ENCODE data around the gene VSIR. TPM values are rescaled to one million over a fixed set of nuclear protein-coding genes. Genes with fewer than 3 reads are reported as not detected.

VSIR gene
- total RNA-seq, 1 donor from 2014 or later, result 6.4 TPM

DNA sequence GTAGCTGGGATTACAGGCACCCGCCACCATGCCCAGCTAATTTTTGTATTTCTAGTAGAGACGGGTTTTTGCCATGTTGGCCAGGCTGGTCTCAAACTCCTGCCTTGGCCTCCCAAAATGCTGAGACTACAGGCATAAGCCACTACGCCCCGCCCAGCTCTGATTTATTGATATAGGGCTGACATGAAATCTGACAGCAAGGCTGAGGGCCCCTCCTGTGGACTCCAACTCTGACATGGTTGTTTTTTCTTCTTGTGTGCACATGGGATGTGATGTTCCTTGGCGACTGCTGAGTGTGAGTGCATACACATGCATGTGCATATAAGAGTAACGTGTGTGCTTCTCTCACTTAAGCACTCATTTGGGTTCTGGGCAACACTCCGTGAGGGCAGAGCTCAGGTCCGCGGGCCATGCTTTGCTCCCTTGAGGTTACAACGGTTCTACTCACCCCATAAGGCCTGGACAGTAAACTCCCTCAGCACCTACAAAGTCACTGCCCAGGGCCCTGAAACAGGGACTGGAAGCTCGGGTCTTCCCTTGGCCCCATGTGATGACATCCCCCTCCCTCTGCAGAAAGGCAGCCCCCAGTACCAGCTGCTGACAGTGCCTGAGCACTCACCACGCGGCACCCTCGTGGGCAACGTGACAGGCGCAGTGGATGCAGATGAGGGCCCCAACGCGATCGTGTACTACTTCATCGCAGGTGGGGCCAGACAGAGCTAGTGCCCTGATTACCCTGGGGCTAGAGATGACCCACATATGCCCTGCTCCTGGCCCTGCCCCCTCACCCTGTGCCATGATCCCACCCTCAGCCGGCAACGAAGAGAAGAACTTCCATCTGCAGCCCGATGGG lies 33.6 kb upstream of the VSIR start:
- no peak for DNase-seq (ENCODE audit: low read depth, low spot score)

DNA sequence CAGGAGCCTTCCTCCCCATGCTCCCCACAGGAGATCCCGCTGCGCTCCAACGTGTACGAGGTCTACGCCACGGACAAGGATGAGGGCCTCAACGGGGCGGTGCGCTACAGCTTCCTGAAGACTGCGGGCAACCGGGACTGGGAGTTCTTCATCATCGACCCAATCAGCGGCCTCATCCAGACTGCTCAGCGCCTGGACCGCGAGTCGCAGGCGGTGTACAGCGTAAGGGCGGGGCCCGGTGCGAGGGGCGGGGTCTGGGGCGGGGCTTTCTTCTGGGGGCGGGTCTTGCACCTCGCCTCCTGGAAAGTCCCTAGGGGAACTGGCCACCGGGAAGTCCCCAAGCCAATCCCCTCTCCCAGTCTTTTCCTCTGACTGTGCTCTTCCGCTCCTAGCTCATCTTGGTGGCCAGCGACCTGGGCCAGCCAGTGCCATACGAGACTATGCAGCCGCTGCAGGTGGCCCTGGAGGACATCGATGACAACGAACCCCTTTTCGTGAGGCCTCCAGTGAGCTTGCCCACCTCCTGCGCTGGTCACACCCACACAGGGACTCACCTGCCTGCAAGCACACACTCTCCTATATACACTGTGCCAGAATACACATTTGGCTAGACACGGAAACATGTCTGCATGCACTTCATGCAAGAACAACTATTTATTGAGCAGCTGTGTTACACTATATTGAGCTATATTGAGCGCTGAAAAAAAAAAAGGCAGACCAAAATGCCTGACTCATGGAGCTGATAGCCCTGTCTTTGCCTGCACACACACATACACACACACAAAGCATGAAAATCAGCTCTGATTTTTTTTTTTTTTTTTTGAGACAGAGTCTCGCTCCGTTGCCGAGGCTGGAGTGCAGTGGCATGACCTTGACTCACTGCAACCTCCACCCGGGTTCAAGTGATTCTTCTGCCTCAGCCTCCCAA lies 32.7 kb upstream of the VSIR start:
- DNase-seq (ENCODE audit: low read depth, low spot score), result no peak

DNA sequence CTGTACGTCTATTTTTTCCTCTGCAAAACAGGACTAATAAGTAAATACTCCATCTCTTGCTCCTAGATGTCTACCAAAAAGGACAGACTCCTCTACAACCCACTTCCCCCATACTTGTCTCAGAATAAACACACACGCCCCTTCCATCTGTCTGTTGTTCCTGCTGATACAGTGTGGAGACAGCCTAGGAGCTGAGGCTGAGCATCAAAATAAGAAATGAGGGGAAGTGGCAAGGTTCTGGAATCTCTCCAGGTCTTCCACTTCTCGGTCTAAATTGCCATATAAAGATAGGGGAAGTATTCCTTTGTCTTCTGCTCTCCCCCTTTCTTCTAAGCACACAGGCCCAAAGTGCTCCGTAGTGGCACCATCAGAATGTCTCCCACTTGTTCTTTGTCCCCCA lies 30.8 kb upstream of the VSIR start:
- no peak for DNase-seq (ENCODE audit: low read depth, low spot score)

DNA sequence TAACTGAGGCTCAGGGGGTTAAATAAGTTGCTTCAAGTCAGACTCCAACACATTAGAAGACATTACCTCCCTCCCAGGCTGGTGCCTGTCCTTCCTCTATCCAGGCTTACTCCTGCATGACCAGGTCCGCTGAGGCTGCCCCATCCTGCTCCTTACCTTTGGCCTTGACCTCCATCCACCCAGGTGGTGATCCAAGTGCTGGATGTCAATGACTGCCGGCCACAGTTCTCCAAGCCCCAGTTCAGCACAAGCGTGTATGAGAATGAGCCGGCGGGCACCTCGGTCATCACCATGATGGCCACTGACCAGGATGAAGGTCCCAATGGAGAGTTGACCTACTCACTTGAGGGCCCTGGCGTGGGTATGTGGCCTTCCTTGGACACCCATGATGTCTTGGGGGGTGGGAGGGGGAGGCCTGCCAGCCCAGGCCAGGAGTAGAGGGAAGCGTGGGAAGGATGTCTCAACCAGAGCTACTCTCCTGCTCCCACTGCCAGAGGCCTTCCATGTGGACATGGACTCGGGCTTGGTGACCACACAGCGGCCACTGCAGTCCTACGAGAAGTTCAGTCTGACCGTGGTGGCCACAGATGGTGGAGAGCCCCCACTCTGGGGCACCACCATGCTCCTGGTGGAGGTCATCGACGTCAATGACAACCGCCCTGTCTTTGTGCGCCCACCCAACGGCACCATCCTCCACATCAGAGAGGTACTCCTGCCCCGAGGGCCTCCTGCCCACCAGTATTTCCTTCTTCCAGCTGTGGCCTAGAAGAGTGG lies 29.6 kb upstream of the VSIR start:
- no peak for DNase-seq (ENCODE audit: low read depth, low spot score)

DNA sequence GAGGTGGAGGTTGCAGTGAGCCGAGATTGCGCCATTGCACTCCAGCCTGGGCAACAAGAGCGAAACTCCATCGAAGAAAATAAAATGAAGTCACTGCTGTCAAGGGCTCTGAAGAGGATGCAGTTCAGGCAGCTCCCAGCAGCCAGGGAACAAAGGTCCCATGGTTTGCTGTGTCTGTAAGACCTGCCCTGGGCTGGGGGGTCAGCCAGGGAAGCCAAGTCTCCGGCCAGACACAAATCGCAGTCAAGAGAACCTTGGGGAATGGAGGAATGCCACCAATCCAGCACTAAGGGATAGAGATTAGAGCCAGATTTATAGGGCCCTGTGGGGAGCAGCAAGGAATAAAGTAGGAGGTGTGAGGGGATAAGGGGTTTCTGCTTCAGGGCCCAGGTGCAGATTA lies 28.9 kb upstream of the VSIR start:
- no peak for DNase-seq (ENCODE audit: low read depth, low spot score)

DNA sequence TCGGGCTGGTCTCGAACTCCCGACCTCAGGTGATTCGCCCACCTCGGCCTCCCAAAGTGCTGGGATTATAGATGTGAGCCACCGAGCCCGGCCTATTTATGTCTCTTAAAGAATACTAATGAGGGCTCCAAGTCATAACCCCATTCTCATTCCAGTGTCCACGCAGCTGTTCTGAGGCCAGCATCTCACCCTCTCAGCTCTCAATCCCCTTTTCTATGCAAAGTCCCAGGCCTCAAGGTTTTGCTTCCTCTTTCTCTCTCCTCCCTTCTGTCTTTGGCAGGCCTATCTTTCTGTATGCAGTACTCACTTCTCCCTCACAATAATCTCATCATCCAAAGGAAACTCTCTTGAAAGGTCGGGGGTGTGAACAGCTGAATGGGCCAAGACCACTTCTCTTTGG lies 28.0 kb upstream of the VSIR start:
- no peak for DNase-seq (ENCODE audit: low read depth, low spot score)

DNA sequence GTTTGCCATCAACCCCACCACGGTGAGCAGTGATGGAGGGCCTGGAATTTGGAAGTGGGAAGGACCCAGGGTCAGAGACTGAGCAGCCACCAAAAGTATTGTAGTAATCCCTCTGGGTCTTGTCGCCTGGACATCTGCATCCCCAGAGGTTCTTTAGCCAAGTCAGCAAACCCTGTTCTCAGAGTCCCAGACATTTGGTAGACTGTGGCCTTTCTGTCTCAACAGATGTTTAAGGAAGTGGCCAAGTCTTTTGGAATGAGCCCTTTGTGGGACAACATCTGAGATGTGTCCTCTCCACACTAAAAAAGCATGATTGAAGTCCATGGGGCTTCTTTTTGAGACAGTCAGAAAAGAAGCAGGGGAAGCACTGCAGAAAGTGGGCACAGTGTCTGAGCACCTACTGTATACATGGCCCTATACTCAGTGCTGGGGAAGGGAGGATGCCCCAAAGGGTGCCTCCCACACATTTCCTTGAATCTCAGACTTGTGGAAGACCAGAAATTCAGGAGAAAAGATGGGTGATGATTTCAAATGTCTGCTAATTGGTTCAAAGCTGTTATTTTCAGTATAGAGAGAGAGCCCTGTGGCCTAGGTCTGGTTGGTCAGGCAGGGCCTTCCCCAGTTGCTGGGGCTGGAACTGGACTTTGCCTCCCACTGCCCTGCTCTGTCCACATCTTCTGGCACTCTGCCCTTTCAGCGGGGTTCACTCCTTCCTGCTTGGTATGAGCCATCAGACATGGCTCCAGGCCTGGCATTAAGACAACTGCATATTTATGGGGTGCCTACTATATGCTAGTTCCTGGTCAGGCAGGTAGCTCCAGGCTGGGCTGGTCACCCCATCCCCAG lies 26.5 kb upstream of the VSIR start:
- DNase-seq (ENCODE audit: low read depth, low spot score), result no peak

DNA sequence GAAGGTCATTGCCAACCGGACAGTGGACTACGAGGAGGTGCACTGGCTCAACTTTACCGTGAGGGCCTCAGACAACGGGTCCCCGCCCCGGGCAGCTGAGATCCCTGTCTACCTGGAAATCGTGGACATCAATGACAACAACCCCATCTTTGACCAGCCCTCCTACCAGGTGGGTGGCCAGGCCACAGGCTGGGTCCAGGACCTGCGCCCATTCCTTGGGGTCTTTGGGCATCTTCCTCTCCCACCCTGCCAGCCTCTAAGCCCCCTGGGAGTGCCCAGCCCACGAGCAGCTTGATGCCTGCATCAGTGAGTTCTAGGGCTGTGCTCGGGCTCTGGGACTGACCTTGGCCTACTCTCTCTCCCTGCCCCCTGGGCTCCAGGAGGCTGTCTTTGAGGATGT lies 25.8 kb upstream of the VSIR start:
- no peak for DNase-seq (ENCODE audit: low read depth, low spot score)

DNA sequence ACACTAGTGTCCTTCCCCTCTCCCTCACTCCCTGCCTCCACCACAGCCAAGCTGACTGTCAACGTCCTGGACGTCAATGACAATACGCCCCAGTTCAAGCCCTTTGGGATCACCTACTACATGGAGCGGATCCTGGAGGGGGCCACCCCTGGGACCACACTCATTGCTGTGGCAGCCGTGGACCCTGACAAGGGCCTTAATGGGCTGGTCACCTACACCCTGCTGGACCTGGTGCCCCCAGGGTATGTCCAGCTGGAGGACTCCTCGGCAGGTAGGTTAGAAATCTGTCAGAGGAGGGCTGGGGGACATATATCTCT lies 24.9 kb upstream of the VSIR start:
- no peak for DNase-seq (ENCODE audit: low read depth, low spot score)

DNA sequence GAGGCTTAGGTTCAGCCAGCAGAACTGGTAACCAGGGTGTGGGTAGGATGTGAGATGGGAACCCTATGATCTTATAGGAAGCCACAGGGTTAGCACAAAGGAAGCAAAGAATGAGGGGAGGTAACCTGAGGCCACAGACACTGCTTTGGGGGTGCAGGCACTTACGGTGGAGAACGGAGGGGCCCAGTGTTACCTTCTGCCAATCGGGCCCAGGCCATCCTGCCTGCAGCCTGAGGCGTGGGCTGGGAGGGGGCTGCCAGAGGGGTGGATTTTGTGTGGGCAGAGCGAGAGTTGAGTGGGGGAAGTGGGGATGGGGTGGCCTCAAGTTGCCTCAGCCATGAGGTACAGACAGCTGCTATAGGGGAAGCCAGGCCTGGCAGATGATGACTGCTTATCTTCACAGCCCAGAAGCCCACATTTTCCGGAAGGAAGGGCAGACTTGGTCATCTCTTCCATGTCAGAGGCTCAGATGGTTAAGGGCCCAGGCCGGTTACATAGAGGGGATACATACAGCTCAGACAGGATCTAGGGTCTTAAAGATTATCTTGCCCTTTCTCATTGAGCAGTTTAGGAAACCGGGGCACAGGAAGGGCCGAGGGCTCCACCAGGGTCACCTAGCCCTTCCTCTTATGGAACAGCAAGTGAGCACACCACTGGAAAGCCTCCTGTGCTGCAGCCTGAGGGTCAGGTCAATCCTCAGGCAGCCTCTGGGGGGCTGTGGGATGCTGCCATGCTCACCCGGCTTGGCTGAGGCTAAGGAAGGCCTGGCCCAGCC lies 24.4 kb upstream of the VSIR start:
- DNase-seq (ENCODE audit: low read depth, low spot score), result peak; percentile 7

DNA sequence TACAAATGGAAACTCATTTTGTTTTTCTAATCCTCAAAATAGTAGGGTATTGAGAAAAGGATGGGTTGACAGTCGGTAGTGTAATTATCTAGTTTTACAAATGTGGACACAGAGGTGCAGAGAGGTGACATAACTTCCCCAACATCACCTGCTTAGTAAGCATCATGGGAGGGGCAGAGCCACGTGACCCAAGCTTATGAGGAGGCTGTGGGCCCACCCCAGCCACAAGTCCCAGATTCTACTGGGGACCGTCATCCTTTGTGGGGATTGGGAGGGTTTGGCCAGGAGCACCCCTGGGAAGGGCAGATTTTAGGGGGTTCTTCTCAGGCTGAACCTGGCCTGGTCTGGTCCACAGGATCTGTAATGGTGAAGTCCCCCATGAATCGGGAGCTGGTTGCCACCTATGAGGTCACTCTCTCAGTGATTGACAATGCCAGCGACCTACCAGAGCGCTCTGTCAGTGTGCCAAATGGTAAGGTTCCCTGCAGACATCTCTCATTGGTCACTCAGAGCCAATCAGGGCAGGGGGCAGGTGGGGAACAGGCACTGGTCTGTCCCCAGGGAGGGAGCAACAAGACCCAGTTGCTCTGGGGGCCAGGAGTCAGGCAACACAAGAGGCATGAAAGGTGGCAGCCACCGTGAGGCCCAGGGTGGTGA lies 23.6 kb upstream of the VSIR start:
- no peak for DNase-seq (ENCODE audit: low read depth, low spot score)

DNA sequence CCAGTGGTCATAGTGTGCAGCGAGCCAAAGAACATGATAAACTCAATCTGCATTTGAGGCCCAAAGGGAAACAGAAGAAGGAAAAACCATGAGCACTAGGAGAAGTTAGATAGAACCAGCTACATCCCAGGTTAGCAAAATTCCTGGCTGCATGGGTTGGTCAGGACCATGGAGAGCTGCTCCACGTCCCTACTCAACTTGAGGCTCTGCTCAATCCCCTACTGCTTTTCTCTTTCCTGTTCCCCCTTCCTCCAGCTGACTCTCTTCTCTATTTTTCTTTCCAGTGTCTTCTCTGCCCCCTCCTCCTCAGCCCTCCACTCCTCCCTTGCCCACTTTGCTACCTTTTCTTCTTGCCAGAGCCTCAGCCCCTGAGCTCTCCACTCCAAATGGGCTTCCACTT lies 21.9 kb upstream of the VSIR start:
- no peak for DNase-seq (ENCODE audit: low read depth, low spot score)

DNA sequence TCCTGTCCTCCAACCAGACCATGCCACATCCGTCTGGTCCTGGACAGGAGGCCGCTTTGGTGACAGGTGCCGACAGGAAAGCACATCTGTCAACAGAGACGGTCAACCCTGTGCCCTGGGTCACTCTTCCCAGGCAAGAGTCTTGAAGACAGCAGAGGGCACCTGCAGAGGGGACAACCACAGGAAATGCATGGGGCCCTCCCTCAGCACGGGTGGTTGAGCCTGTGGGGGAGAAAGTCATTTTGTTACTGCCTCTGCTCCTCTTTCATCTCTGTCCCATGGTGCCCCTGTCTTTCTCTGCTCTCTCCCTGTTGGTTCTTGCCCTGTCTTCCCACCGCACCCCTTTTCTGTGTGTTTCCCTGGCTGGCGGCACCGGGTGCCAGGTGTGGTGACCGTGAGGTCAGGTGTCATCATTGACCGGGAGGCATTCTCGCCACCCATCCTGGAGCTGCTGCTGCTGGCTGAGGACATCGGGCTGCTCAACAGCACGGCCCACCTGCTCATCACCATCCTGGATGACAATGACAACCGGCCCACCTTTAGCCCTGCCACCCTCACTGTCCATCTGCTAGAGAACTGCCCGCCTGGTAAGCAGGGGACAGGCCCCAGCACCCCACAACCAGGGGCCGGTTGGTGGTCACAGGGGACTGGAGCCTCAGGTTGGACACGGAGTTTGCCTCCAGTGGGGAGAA lies 17.6 kb upstream of the VSIR start:
- no peak for DNase-seq (ENCODE audit: low read depth, low spot score)

DNA sequence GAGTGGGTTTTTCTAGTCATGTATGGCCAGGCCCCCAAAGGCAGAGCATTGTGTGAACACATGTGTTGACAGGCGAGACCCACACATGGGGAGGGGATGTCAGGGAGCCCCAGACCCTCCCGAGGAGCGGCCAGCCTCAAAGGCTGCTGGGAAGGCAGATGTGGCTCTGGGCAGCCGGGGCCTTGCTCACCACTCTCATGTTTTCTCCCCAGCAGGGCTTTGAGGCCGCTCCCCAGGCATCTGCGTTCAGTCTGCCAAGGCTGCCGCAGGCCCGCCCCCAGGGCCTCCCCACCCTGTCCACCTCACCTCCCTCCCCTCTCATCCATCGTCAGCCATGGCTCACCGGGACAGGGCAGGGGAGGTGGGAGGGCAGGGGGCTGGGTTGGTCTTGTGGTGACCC lies 16.6 kb upstream of the VSIR start:
- no peak for DNase-seq (ENCODE audit: low read depth, low spot score)

DNA sequence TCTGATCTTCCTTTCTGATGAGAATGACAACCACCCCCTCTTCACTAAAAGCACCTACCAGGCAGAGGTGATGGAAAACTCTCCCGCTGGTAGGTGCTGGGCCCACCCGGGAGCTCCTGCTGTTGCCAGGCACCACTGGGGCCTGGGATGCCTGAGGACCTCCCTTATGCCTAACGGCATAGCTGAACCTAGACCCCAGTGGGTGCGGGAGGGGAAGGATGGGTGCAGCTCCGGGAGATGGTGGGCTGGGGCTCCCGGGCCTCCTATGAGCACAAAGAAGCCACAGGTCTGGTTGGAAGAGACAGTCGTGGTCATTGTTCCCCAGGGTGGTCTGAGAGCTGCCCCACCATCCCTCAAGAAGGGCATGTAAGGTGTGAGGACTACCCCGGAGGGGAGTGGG lies 15.6 kb upstream of the VSIR start:
- no peak for DNase-seq (ENCODE audit: low read depth, low spot score)

DNA sequence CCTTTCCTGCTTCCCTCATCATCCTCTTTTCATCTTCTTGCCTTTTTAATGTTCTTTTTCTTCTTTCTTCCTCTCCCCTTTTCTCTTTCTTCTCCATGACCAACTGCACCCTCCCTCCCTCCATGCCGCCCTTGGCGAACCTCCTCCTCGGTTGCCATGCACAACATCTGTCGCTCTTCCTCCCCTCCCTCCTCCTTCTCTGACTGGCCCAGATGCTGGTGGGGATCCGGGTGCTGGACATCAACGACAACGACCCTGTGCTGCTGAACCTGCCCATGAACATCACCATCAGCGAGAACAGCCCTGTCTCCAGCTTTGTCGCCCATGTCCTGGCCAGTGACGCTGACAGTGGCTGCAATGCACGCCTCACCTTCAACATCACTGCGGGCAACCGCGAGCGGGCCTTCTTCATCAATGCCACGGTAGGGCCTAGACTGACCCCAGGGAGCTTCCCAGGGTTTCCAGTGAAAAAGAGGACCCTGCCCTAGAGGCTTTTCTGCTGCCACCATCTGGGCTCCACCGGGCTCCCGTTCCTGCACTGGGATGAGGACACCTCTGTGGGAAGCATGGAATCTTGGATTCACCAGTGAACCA lies 11.5 kb upstream of the VSIR start:
- no peak for DNase-seq (ENCODE audit: low read depth, low spot score)

DNA sequence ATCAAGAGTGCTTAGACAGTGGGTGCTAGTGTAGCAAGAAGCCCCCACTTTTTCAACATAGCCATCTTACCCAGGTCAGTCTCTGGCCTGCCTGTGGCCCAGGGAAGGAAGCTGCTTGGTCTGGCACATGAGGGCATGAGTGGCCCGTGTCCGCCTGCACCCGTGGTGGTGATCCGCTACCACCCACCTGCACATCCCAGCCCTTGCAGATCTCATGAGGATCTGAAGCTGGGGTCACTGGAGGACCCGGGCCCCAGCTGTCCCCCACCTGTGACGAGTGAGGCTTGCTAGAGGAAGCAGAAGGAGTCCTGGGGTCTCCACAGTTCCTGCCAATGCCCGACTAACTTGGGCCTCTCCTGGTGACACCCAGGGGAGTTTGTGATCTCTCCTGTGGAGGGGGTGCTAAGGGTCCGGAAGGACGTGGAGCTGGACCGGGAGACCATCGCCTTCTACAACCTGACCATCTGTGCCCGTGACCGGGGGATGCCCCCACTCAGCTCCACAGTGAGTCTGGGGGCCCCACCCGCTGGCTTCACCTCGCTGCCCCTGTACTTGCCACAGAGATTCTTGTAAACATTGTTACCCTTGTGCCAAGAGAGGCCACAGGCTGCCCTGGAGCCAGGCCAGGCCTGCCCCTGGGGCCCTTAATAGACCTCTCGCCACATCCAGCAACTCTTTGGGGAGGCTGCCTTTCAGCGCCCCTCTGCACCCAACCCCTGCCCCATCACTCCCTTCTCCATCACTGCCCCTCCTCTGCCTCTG lies 10.8 kb upstream of the VSIR start:
- no peak for DNase-seq (ENCODE audit: low read depth, low spot score)

DNA sequence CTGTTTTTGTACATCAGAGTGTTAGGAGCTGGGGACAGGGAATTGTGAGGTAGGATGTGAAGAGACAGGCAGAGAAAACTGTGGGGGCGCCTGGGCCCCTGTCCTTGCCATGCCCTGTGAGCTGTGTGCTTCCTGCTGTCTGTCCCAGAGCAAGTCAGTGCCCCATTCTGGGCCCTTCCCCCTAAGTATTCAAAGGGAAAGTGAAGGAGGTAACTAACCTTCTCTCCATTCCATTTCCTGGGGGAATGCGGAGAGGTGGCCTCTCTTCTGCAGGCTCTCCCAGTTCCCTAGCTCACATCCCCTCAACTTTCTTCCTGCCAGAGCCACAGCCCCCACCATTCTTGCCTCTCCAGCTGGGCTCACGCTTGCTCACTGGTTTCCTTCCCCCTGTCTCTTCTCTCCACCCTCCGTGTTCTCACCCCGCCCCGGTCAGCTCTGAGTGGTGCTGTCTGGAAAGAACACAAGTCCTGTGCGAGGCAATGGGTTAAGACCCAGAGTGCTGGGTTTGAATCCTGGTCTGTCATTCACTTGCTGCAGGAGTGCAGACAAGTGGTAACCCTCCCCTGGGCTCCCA lies 9.7 kb upstream of the VSIR start:
- no peak for DNase-seq (ENCODE audit: low read depth, low spot score)
